ENCODE measurements around the gene RIMBP3C.

GRCh38 chr22:21569459-21570170 lies 18.4 kb upstream of the RIMBP3C start:
- TF ChIP-seq CTCF (IDR thresholded peaks at IDR 0.05) (no peak), POLR2A (IDR thresholded peaks at IDR 0.05) (no peak)
